Measurements from ENCODE around the gene PER1. TPM values are rescaled to one million over a fixed set of nuclear protein-coding genes. Genes with fewer than 3 reads are reported as not detected.

Gene PER1
- total and polyA plus RNA-seq, 2 of the 13 experiments (the other 11 are each of a cell fraction or from before 2014, with no cell fraction given) = 2.6 to 3.6 TPM

DNA sequence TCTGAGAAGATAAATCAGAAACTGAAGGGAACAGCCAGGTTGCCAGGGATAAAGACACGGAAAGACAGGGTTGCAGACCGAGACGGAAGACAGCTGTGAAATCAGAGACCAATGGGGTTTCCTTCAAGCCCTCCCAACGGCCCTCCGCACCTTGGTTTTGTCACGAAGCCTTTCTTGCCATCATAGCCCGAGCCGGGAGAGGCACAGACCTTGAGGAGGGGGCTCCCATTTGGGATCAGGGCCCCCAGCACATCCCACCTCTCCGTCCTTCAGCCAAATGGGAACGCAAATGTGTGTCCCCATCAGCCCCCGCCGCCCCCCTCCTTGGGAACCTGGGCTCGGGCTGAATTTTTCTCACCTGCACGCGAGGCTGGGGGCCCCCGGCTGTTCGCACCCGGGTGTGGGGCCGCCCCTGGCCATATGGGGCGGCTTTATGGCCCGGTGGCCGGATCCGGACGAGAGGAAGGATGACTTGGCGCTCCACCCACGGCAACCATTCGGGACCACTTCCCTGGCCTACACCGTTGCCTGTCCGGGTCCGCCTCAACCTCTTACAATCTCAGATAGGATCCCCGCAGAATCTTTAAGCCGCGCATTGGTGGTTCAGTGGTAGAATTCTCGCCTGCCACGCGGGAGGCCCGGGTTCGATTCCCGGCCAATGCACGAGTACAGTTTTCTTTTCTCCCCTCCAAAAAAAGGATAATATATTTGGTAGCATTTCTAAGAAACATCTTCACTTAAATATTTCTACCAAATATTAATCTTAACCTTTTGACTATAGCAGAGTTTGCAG, 26.9 kb downstream of the PER1 start:
- FAIRE-seq = peak; percentile 23
- H3K9ac ChIP-seq (ENCODE audit: insufficient read depth, low read depth, low read length) = peak overlapping the region; percentile 26; the same call in 1 of the 2 replicates
- no peak overlapping the region for H2AFZ ChIP-seq (ENCODE audit: low read length)
- H3K9me3 ChIP-seq (ENCODE audit: low read length) = no peaks in the 10 kb centered on the region
- peaks cover 49% of the 10 kb centered on the region for H3K4me1 ChIP-seq (ENCODE audit: insufficient read depth, low read length)
- 2% methylated on average over 24 of the region's 40 CpGs for WGBS (ENCODE audit: low lambda C conversion rate)
- peak; percentile 64 for DNase-seq (ENCODE audit: low spot score)
- H4K20me1 ChIP-seq (ENCODE audit: insufficient read depth, low read length) = peaks cover 3% of the 10 kb centered on the region; the same call in 1 of the 2 replicates
- H3K4me3 ChIP-seq (replicated peaks in 1 of 3; ENCODE audit: insufficient read depth in 1 of 3, low read depth in 2 of 3, low read length in 3 of 3) = peak overlapping the region; percentile 58 to 95 (median 68)
- H3K36me3 ChIP-seq (replicated peaks in 1 of 2; ENCODE audit: control insufficient read depth in 1 of 2, insufficient read depth in 2 of 2, low read length in 2 of 2) = no peaks in the 10 kb centered on the region
- H3K79me2 ChIP-seq (ENCODE audit: insufficient read depth, low read length) = no peaks in the 10 kb centered on the region
- peak overlapping the region; percentile 100 for H3K4me2 ChIP-seq (ENCODE audit: low read depth, low read length)
- intact Hi-C loops (cut with micrococcal nuclease; ENCODE audit: unreplicated experiment) = loop anchor here (2.0 kb wide), 1 partner anchor 13 kb away; no protein-coding TSS in a partner anchor
- peak; percentile 6; the same call in 2 of the 3 replicates for ATAC-seq
- ChIA-PET POLR2A (interaction anchor here (0.8 kb wide), 2 partner anchors 16 to 98 kb away, joined by 3 read pairs; no protein-coding TSS in a partner anchor), CTCF (ENCODE audit: low intra/inter-chr PET ratio, low total read pairs) (no interaction called here)
- no peak overlapping the region for H3K27ac ChIP-seq (ENCODE audit: extremely low read length, insufficient read depth, low read length)
- in situ Hi-C loops (cut with HindIII; ENCODE audit: extremely low pct_ligation_motif_present, low pct_unique_long_range_greater_than_20kb) = loop anchor here (10.0 kb wide), 1 partner anchor 59 kb away; no protein-coding TSS in a partner anchor
- no TSS peak for BruUV-seq (replicated peaks)
- H3K27me3 ChIP-seq (ENCODE audit: control insufficient read depth in 1 of 2, insufficient read depth in 2 of 2, low read length in 2 of 2) = peaks cover 5 to 43% of the 10 kb centered on the region in 2 experiments
- TF ChIP-seq SMARCE1 (IDR thresholded peaks at IDR 0.05; ENCODE audit: borderline replicate concordance) = no peak
- no peak for TF ChIP-seq PREB (CRISPR knock-in tag; IDR thresholded peaks at IDR 0.05)
- no peak for TF ChIP-seq ZNF234 (CRISPR knock-in tag; conservative IDR thresholded peaks at IDR 0.05)
- TF ChIP-seq KDM3A (CRISPR knock-in tag; IDR thresholded peaks at IDR 0.05; ENCODE audit: low read depth) = 0 out of 2 replicates have a peak, but pooled peaks have one; percentile 49
- no peak for TF ChIP-seq NFE2 (CRISPR knock-in tag; IDR thresholded peaks at IDR 0.05)
- no peak for TF ChIP-seq ZBTB43 (CRISPR knock-in tag; conservative IDR thresholded peaks at IDR 0.05)
- no peak for TF ChIP-seq CHCHD3 (CRISPR knock-in tag; IDR thresholded peaks at IDR 0.05)
- TF ChIP-seq SRSF9 (IDR thresholded peaks at IDR 0.05; ENCODE audit: borderline replicate concordance, insufficient read depth, low read depth, low read length, poor library complexity, severe bottlenecking) = no peak
- no peak for TF ChIP-seq EP300 (IDR thresholded peaks at IDR 0.05; ENCODE audit: low read depth in 2 of 2, low read length in 2 of 2)
- TF ChIP-seq EP300 (CRISPR knock-in tag; IDR thresholded peaks at IDR 0.05; ENCODE audit: borderline replicate concordance) = no peak
- no peak for TF ChIP-seq RFX3 (CRISPR knock-in tag; IDR thresholded peaks at IDR 0.05)
- TF ChIP-seq, protein P1, sequence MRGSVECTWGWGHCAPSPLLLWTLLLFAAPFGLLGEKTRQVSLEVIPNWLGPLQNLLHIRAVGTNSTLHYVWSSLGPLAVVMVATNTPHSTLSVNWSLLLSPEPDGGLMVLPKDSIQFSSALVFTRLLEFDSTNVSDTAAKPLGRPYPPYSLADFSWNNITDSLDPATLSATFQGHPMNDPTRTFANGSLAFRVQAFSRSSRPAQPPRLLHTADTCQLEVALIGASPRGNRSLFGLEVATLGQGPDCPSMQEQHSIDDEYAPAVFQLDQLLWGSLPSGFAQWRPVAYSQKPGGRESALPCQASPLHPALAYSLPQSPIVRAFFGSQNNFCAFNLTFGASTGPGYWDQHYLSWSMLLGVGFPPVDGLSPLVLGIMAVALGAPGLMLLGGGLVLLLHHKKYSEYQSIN (CRISPR knock-in tag; IDR thresholded peaks at IDR 0.05; ENCODE audit: borderline replicate concordance) = no peak
- no peak for TF ChIP-seq MXD4 (CRISPR knock-in tag; IDR thresholded peaks at IDR 0.05)
- no peak for TF ChIP-seq FOXO1 (CRISPR knock-in tag; IDR thresholded peaks at IDR 0.05)
- no peak for TF ChIP-seq BORCS8-MEF2B (CRISPR knock-in tag; IDR thresholded peaks at IDR 0.05)
- no peak for TF ChIP-seq ZNF326 (CRISPR knock-in tag; IDR thresholded peaks at IDR 0.05; ENCODE audit: borderline replicate concordance)
- peak; percentile 77 for TF ChIP-seq SMAD3 (CRISPR knock-in tag; IDR thresholded peaks at IDR 0.05)
- TF ChIP-seq ZMAT3 (CRISPR knock-in tag; conservative IDR thresholded peaks at IDR 0.05) = no peak
- TF ChIP-seq HNRNPLL (IDR thresholded peaks at IDR 0.05; ENCODE audit: low read depth, low read length, poor library complexity, severe bottlenecking) = peak; percentile 31
- no peak for TF ChIP-seq ZNF570 (CRISPR knock-in tag; IDR thresholded peaks at IDR 0.05; ENCODE audit: borderline replicate concordance)

Data from HepG2 (cell line).